ENCODE data around the gene ZNF558. TPM values are rescaled to one million over a fixed set of nuclear protein-coding genes. Genes with fewer than 3 reads are reported as not detected.

ZNF558 gene
- total and polyA plus RNA-seq, 10 donors, result 13.1 to 27.7 (median 21.2) TPM

GRCh38 chr19:8835446-8835845 lies 3.3 kb upstream of the ZNF558 start:
- 58 to 73% (median 64%) methylated on average over 2 of the region's 2 CpGs for WGBS, 5 donors
- no peak for TF ChIP-seq POLR2A (IDR thresholded peaks at IDR 0.05)
- TF ChIP-seq POLR2AphosphoS5 (IDR thresholded peaks at IDR 0.05), result no peak
- TF ChIP-seq CTCF (IDR thresholded peaks at IDR 0.05 in 8 of 11, conservative IDR thresholded peaks at IDR 0.05 in 3 of 11), result no peak
- intact Hi-C loops (cut with DNase I; ENCODE audit: low total_unique reads), result no loop called here

GRCh38 chr19:8831832-8832131 lies 322 bp downstream of the ZNF558 start:
- Histone ChIP-seq H3K36me3 (peaks cover 0 to 28% (median 3%) of the 10 kb centered on the region in 6 donors), H3K27me3 (replicated peaks in 1 of 7) (no peaks in the 10 kb centered on the region), H3K4me3 (peak overlapping the region; percentile 68 to 91 (median 85)), H3K4me1 (peaks cover 6 to 23% (median 12%) of the 10 kb centered on the region in 6 donors), H3K27ac (peak overlapping the region; percentile 95 to 98 (median 98)), H3K9me3 (peaks cover 0 to 14% (median 0%) of the 10 kb centered on the region in 8 donors)
- DNase-seq, result no peak
- intact Hi-C loops (cut with DNase I; ENCODE audit: low total_unique reads), result no loop called here
- 0 to 2% (median 0%) methylated on average over 4 to 16 of the region's 16 CpGs for WGBS, 5 donors
- TF ChIP-seq POLR2AphosphoS5 (IDR thresholded peaks at IDR 0.05), result no peak
- no peak for TF ChIP-seq POLR2A (IDR thresholded peaks at IDR 0.05)
- no peak for TF ChIP-seq CTCF (IDR thresholded peaks at IDR 0.05 in 8 of 11, conservative IDR thresholded peaks at IDR 0.05 in 3 of 11)

More at GRCh38 chr19:8835446-8835845, 3.3 kb upstream of the ZNF558 start:
- peaks cover 6 to 20% (median 12%) of the 10 kb centered on the region in 6 donors for H3K4me1 ChIP-seq
- DNase-seq, result no peak
- H3K36me3 ChIP-seq, result peaks cover 0 to 2% (median 0%) of the 10 kb centered on the region in 6 donors
- H3K4me3 ChIP-seq, result no peak overlapping the region
- H3K27me3 ChIP-seq (replicated peaks in 1 of 7), result no peaks in the 10 kb centered on the region
- peaks cover 0 to 14% (median 0%) of the 10 kb centered on the region in 8 donors for H3K9me3 ChIP-seq
- H3K27ac ChIP-seq, result no peak overlapping the region

GRCh38 chr19:8831373-8831772 lies 731 bp downstream of the ZNF558 start:
- peak overlapping the region; percentile 95 to 98 (median 98) for H3K27ac ChIP-seq

GRCh38 chr19:8827277-8827676 lies 4.8 kb downstream of the ZNF558 start:
- TF ChIP-seq POLR2AphosphoS5 (IDR thresholded peaks at IDR 0.05) (no peak), POLR2A (IDR thresholded peaks at IDR 0.05) (no peak), CTCF (IDR thresholded peaks at IDR 0.05 in 8 of 11, conservative IDR thresholded peaks at IDR 0.05 in 3 of 11) (no peak)
- intact Hi-C loops (cut with DNase I; ENCODE audit: low total_unique reads), result no loop called here
- peaks cover 9 to 71% (median 28%) of the 10 kb centered on the region in 6 donors for H3K36me3 ChIP-seq
- H3K4me3 ChIP-seq, result no peak overlapping the region
- H3K27ac ChIP-seq, result no peak overlapping the region
- H3K27me3 ChIP-seq (replicated peaks in 1 of 7), result no peaks in the 10 kb centered on the region
- H3K4me1 ChIP-seq, result peaks cover 6 to 17% (median 10%) of the 10 kb centered on the region in 6 donors
- DNase-seq, result no peak
- peaks cover 0 to 8% (median 0%) of the 10 kb centered on the region in 8 donors for H3K9me3 ChIP-seq

More at GRCh38 chr19:8831373-8831772, 731 bp downstream of the ZNF558 start:
- Histone ChIP-seq H3K36me3 (peaks cover 0 to 32% (median 3%) of the 10 kb centered on the region in 6 donors), H3K4me1 (peaks cover 6 to 23% (median 12%) of the 10 kb centered on the region in 6 donors), H3K4me3 (peak overlapping the region; percentile 68 to 91 (median 85)), H3K27me3 (replicated peaks in 1 of 7) (no peaks in the 10 kb centered on the region), H3K9me3 (peaks cover 0 to 14% (median 0%) of the 10 kb centered on the region in 8 donors)
- TF ChIP-seq CTCF (IDR thresholded peaks at IDR 0.05 in 8 of 11, conservative IDR thresholded peaks at IDR 0.05 in 3 of 11) (no peak), POLR2AphosphoS5 (IDR thresholded peaks at IDR 0.05) (no peak), POLR2A (IDR thresholded peaks at IDR 0.05) (no peak)
- intact Hi-C loops (cut with DNase I; ENCODE audit: low total_unique reads), result no loop called here
- DNase-seq, result no peak
- WGBS, 5 donors, result 63 to 73% (median 67%) methylated on average over 6 of the region's 6 CpGs

All from spleen (tissue), 11 donors.